ENCODE data around the gene SLC37A4.

- no peak for TF ChIP-seq POLR2AphosphoS5 (IDR thresholded peaks at IDR 0.05; ENCODE audit: insufficient read depth in 1 of 2, low read depth in 1 of 2)
- no peak for TF ChIP-seq CTCF (IDR thresholded peaks at IDR 0.05)
- no peak for TF ChIP-seq POLR2A (IDR thresholded peaks at IDR 0.05)
Observed at GRCh38 chr11:119062779-119063178, 32.1 kb upstream of the SLC37A4 start.
